Endothelial cell of umbilical vein (primary cell): ENCODE measurements around the gene RAPGEF3.

Experiments used
- CTCF ChIP-seq, 2 donors: IDR thresholded peaks; 1 replicate in 1 of 2; 2 replicates in 1 of 2; pipeline ENCODE4 v1.5.1; 2011; ENCODE audit warnings: low read length in 2 of 2, mild to moderate bottlenecking in 2 of 2, moderate library complexity in 2 of 2, control low read depth in 1 of 2, inconsistent platforms in 1 of 2, low read depth in 1 of 2; ENCODE audit not compliant: insufficient read depth in 1 of 2; ENCODE audit errors: extremely low read depth in 1 of 2
- JUN ChIP-seq: IDR thresholded peaks from 2 replicates; pipeline ENCODE4 v1.6.1; 2011; ENCODE audit warnings: borderline replicate concordance, low read depth; ENCODE audit not compliant: insufficient read length, insufficient read depth
- MYC ChIP-seq: IDR thresholded peaks from one replicate; pipeline ENCODE4 v1.6.1; 2011; ENCODE audit warnings: mild to moderate bottlenecking, low read depth, low read length
- POLR2A ChIP-seq: IDR thresholded peaks from 2 replicates; pipeline ENCODE4 v1.6.1; 2012; ENCODE audit warnings: low read depth, mild to moderate bottlenecking, control low read depth, low read length
- POLR2AphosphoS5 ChIP-seq: IDR thresholded peaks from 2 replicates; pipeline ENCODE4 v1.6.1; 2012; ENCODE audit warnings: low read depth, mild to moderate bottlenecking, control low read depth, low read length, moderate library complexity; ENCODE audit not compliant: insufficient read depth

GRCh38 chr12:47800582-47800981, 41.9 kb upstream of the RAPGEF3 start:
- TF ChIP-seq CTCF (IDR thresholded peaks at IDR 0.05; ENCODE audit: extremely low read depth in 1 of 2, insufficient read depth in 1 of 2, low read depth in 1 of 2, low read length in 2 of 2) (no peak), POLR2A (no peak), POLR2AphosphoS5 (no peak), JUN (no peak), MYC (no peak)
